Esophagus muscularis mucosa (tissue), 3 donors: Measurements from ENCODE around the gene NEK11.

Source experiments
- EP300 ChIP-seq: sonication (generic); formaldehyde crosslinking; IDR thresholded peaks from one replicate; pipeline ENCODE4 v1.6.1; 2017; ENCODE audit warnings: antibody characterized with exemption
- TF ChIP-seq, protein P1 (sequence below), 3 experiments: fragments of 200-600 bp in 2 of 3; fragments of 450-650 bp in 1 of 3; sonication (generic) in 2 of 3; IDR thresholded peaks; one replicate each; pipeline ENCODE4 v1.5.1; 2017 to 2019; ENCODE audit warnings: antibody characterized with exemption in 3 of 3, mild to moderate bottlenecking in 2 of 3, moderate library complexity in 1 of 3

DNA sequence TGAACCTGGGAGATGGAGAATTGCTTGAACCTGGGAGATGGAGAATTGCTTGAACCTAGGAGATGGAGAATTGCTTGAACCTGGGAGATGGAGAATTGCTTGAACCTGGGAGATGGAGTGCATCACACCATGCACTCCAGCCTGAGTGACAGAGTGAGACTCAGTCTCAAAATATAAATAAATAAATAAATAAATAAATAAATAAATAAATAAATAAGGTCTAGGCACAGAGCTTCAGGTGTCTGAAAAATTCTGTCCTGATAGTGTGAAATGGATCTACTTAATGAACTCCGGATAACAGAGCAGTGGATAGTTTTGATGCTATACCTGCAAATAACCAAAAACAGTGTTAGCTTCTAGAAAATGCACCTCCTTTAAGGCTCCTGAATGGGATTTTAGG lies 330.6 kb downstream of the NEK11 start:
- TF ChIP-seq, protein P1, sequence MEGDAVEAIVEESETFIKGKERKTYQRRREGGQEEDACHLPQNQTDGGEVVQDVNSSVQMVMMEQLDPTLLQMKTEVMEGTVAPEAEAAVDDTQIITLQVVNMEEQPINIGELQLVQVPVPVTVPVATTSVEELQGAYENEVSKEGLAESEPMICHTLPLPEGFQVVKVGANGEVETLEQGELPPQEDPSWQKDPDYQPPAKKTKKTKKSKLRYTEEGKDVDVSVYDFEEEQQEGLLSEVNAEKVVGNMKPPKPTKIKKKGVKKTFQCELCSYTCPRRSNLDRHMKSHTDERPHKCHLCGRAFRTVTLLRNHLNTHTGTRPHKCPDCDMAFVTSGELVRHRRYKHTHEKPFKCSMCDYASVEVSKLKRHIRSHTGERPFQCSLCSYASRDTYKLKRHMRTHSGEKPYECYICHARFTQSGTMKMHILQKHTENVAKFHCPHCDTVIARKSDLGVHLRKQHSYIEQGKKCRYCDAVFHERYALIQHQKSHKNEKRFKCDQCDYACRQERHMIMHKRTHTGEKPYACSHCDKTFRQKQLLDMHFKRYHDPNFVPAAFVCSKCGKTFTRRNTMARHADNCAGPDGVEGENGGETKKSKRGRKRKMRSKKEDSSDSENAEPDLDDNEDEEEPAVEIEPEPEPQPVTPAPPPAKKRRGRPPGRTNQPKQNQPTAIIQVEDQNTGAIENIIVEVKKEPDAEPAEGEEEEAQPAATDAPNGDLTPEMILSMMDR (IDR thresholded peaks at IDR 0.05), result no peak
- TF ChIP-seq EP300, result no peak
